GM23338 (cell line): ENCODE measurements around the gene CAT. TPM values are rescaled to one million over a fixed set of nuclear protein-coding genes. Genes with fewer than 3 reads are reported as not detected.

Source experiments
- ATAC-seq: fragments of 200-7000 bp; cut with Tn5 transposase; 3 replicates; pipeline ENCODE4 v1.9.1; 2020
- DNase-seq: peaks from one replicate; pipeline ENCODE4 v3.0.0-alpha.2; 2015; ENCODE audit warnings: low spot score
- H2AFZ ChIP-seq: fragments of 200-600 bp; sonication (generic); 2 replicates; pipeline ENCODE4 v1.8.0; 2016; ENCODE audit warnings: antibody characterized with exemption, mild to moderate bottlenecking, moderate library complexity
- H3F3A ChIP-seq: fragments of 200-600 bp; sonication (generic); replicated peaks from 2 replicates; pipeline ENCODE4 v1.8.0; 2017; ENCODE audit warnings: antibody characterized with exemption, mixed run types, low read depth
- H3K27ac ChIP-seq: fragments of 200-600 bp; sonication (generic); 2 replicates; pipeline ENCODE4 v1.6.1; 2016; ENCODE audit warnings: low read depth
- H3K27me3 ChIP-seq: fragments of 200-600 bp; sonication (generic); 2 replicates; pipeline ENCODE4 v1.8.0; 2016; ENCODE audit warnings: mild to moderate bottlenecking, mixed run types, moderate library complexity; ENCODE audit not compliant: insufficient read depth
- H3K36me3 ChIP-seq: fragments of 200-600 bp; sonication (generic); 2 replicates; pipeline ENCODE4 v1.8.0; 2016; ENCODE audit warnings: mild to moderate bottlenecking; ENCODE audit not compliant: insufficient read depth
- H3K4me1 ChIP-seq: fragments of 200-600 bp; sonication (generic); 2 replicates; pipeline ENCODE4 v1.8.0; 2016; ENCODE audit warnings: mild to moderate bottlenecking, moderate library complexity; ENCODE audit not compliant: insufficient read depth
- H3K4me2 ChIP-seq: fragments of 200-600 bp; sonication (generic); 2 replicates; pipeline ENCODE4 v1.7.1; 2017; ENCODE audit warnings: mixed run types
- H3K4me3 ChIP-seq: fragments of 200-600 bp; sonication (generic); 2 replicates; pipeline ENCODE4 v1.6.1; 2016; ENCODE audit warnings: mixed run types
- H3K79me2 ChIP-seq: fragments of 200-600 bp; sonication (generic); replicated peaks from 2 replicates; pipeline ENCODE4 v1.8.0; 2017; ENCODE audit warnings: mild to moderate bottlenecking; ENCODE audit not compliant: insufficient read depth
- H3K9me2 ChIP-seq: fragments of 200-600 bp; sonication (generic); 2 replicates; pipeline ENCODE4 v1.8.0; 2017; ENCODE audit not compliant: insufficient read depth
- H4K20me1 ChIP-seq: fragments of 200-600 bp; sonication (generic); replicated peaks from 2 replicates; pipeline ENCODE4 v1.8.0; 2017; ENCODE audit warnings: mild to moderate bottlenecking; ENCODE audit not compliant: insufficient read depth
- H3K27ac Mint-ChIP-seq: 2 replicates; pipeline ENCODE4 v1.8.0; 2020; ENCODE audit warnings: inconsistent platforms, mild to moderate bottlenecking, moderate library complexity, mixed read lengths
- H3K27me3 Mint-ChIP-seq: 3 replicates; pipeline ENCODE4 v1.8.0; 2022; ENCODE audit warnings: low read depth, mild to moderate bottlenecking, moderate library complexity, mixed read lengths, inconsistent platforms; ENCODE audit not compliant: insufficient read depth, poor library complexity
- H3K36me3 Mint-ChIP-seq: 3 replicates; pipeline ENCODE4 v1.8.0; 2021; ENCODE audit warnings: low read depth, mild to moderate bottlenecking, inconsistent platforms, moderate library complexity, mixed read lengths
- H3K4me1 Mint-ChIP-seq: 3 replicates; pipeline ENCODE4 v1.8.0; 2020; ENCODE audit warnings: mild to moderate bottlenecking, inconsistent platforms, mixed read lengths
- H3K4me3 Mint-ChIP-seq: 3 replicates; pipeline ENCODE4 v1.8.0; 2021; ENCODE audit warnings: moderate library complexity, mild to moderate bottlenecking, inconsistent platforms, mixed read lengths
- H3K9me3 Mint-ChIP-seq: 3 replicates; pipeline ENCODE4 v1.8.0; 2020; ENCODE audit warnings: moderate library complexity, mild to moderate bottlenecking, inconsistent platforms, mixed read lengths
- CREB1 ChIP-seq: fragments of 250-450 bp; sonication (Bioruptor Pico); IDR thresholded peaks from 2 replicates; pipeline ENCODE4 v1.5.0; 2020; ENCODE audit warnings: low read depth, mild to moderate bottlenecking, moderate library complexity
- EZH2 ChIP-seq: fragments of 200-600 bp; sonication (generic); IDR thresholded peaks from one replicate; pipeline ENCODE4 v1.8.0; 2017; ENCODE audit warnings: antibody characterized with exemption, mild to moderate bottlenecking, low read depth; ENCODE audit not compliant: unreplicated experiment
- NANOG ChIP-seq: IDR thresholded peaks from 2 replicates; pipeline ENCODE4 v1.6.1; 2016; ENCODE audit warnings: antibody characterized with exemption, borderline replicate concordance
- POLR2AphosphoS5 ChIP-seq: IDR thresholded peaks from 2 replicates; pipeline ENCODE4 v1.6.1; 2016; ENCODE audit warnings: antibody characterized with exemption, low read depth
- STAT1 ChIP-seq: IDR thresholded peaks from one replicate; pipeline ENCODE4 v1.6.1; 2016; ENCODE audit warnings: antibody characterized with exemption; ENCODE audit not compliant: unreplicated experiment
- ZNF331 ChIP-seq: fragments of 250-450 bp; sonication (Bioruptor Pico); IDR thresholded peaks from 2 replicates; pipeline ENCODE4 v1.5.0; 2020; ENCODE audit warnings: low read depth, mild to moderate bottlenecking, moderate library complexity
- polyA plus RNA-seq: library from polyadenylated mRNA; unstranded; fragments of >200 nt; fragmentation: Nextera tagmentation; extraction: Ambion mirVana; gene quantifications from 2 replicates; pipeline ENCODE4 v1.2.1, GENCODE V29; 2016
- small RNA-seq: library from RNA; depleted of rRNA; stranded (forward); fragments of <200 nt; gene quantifications from one replicate; pipeline ENCODE3, GENCODE V24; 2014; ENCODE audit warnings: low replicate concordance
- total RNA-seq: library from RNA; depleted of rRNA; stranded (reverse); fragments of >200 nt; shearing (Covaris generic); gene quantifications from 2 replicates; pipeline ENCODE4 v1.2.3, GENCODE V29; 2014; rRNA removed
- TF ChIP-seq, protein P1 (sequence below), 2 experiments: fragments of 200-600 bp in 1 of 2; sonication (generic) in 1 of 2; conservative IDR thresholded peaks; 2 replicates each; pipeline versions ENCODE4 v1.5.1 to v1.6.1; 2016 to 2017; ENCODE audit warnings: antibody characterized with exemption in 2 of 2, low read depth in 2 of 2, mild to moderate bottlenecking in 2 of 2, moderate library complexity in 1 of 2

Gene CAT
- total and polyA plus RNA-seq, 2 experiments from 2014 or later, result 15.9 to 24.0 TPM

DNA sequence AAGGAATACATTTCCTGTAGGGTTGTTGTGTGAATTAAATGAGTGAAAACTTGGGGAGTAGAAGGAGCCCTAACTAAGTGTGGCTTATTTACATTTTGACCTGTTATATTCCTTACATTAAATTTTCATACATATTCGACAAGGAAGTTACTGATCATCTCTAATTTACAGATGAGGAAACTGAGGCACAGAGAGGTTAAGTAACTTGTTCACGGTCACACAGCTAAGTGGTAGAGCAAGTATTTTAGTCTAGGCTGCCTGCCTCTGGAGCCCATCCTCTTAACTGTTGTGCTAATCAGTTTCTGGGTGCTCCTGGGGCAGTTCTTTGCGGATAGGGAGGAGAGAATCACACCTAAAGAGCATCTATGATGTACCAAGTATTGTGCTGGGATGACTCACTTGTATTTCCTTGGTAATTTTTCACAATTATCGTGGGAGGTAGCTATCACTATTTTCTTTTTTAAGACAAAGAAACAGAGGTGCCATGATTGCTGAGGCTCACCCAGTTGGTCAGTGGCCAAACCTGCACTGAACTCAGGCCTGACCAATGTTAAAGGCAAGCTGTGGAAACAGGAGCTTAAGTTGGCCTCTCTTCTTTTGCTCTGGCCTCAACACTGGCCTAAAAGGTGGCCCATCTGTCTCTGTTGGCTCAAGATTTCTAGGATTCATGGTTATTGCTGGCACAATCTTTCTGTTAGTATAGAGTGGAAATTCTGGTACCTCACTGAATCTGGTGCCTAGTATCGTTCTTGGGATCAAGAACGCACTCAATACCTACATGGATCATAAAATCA lies 77.7 kb downstream of the CAT start (continued):
- TF ChIP-seq STAT1 (no peak), NANOG (no peak), EZH2 (no peak), ZNF331 (CRISPR knock-in tag) (no peak)

DNA sequence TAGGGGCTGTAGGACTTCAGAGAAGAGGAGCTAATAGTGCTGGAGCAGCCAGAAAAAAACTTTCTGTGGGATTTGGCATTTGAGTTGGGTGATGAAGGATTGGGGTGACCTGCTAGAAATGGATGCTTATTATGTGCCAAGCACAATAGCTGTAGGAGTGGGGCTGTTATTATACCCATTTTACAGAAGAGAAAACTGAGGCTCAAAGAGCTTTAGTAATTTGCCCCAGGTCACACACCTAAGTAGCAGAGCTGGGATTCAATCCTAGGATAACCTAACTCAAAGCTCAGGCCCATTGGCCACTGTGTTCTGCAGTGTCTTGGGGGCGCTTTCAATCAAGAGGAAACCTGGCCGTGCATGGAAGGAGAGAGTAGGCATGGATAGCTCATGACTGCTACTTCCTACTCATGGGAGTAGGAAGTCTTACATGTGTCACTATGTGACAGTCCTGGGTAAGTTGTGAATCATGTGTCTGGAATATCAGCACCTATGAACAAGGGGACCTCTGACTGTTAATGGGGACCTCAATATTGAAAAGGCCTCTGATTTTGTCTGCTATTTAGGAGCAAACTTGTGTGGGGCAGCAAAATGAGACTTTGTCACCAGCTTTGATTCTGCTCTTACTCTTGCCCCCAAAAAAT lies 81.0 kb downstream of the CAT start:
- Histone ChIP-seq H3F3A (no peaks in the 10 kb centered on the region), H4K20me1 (no peaks in the 10 kb centered on the region), H3K4me1 (no peaks in the 10 kb centered on the region), H3K27me3 (no peaks in the 10 kb centered on the region), H2AFZ (no peak overlapping the region), H3K9me2 (no peaks in the 10 kb centered on the region), H3K4me3 (no peak overlapping the region), H3K79me2 (no peaks in the 10 kb centered on the region), H3K36me3 (no peaks in the 10 kb centered on the region), H3K4me2 (no peak overlapping the region), H3K27ac (no peak overlapping the region)
- Mint-ChIP-seq H3K4me1 (no peaks in the 10 kb centered on the region), H3K27me3 (no peaks in the 10 kb centered on the region), H3K36me3 (no peaks in the 10 kb centered on the region), H3K27ac (no peak overlapping the region), H3K4me3 (no peak overlapping the region), H3K9me3 (no peaks in the 10 kb centered on the region)
- ATAC-seq (no peak), DNase-seq (no peak)
- TF ChIP-seq, protein P1, sequence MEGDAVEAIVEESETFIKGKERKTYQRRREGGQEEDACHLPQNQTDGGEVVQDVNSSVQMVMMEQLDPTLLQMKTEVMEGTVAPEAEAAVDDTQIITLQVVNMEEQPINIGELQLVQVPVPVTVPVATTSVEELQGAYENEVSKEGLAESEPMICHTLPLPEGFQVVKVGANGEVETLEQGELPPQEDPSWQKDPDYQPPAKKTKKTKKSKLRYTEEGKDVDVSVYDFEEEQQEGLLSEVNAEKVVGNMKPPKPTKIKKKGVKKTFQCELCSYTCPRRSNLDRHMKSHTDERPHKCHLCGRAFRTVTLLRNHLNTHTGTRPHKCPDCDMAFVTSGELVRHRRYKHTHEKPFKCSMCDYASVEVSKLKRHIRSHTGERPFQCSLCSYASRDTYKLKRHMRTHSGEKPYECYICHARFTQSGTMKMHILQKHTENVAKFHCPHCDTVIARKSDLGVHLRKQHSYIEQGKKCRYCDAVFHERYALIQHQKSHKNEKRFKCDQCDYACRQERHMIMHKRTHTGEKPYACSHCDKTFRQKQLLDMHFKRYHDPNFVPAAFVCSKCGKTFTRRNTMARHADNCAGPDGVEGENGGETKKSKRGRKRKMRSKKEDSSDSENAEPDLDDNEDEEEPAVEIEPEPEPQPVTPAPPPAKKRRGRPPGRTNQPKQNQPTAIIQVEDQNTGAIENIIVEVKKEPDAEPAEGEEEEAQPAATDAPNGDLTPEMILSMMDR (conservative IDR thresholded peaks at IDR 0.05; ENCODE audit: low read depth in 2 of 2), result no peak

DNA sequence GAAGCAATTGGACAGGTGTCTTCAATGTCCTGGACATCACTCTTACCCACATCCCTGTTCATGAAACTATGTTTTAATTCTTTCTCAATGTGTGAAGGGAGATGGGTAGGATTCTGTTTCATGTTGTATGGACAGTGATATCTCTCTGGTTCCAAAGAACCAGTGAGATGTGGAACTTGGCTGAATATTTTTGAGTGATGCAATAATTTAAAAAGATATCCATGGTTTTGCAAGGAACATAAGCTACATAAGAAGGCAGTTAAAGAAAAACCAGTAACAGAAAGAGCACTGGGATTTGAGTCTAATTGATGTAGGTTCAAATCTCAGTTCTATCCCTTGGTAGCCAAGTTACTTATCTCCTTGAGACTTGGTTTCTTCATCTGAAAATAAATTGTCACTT lies 82.5 kb downstream of the CAT start:
- TF ChIP-seq POLR2AphosphoS5, result no peak
- TF ChIP-seq CREB1 (CRISPR knock-in tag), result no peak
- DNase-seq, result no peak
- no peaks in the 10 kb centered on the region for H3K36me3 Mint-ChIP-seq
- H3K4me3 ChIP-seq, result no peak overlapping the region
- no peak overlapping the region for H3K27ac ChIP-seq
- no peak overlapping the region for H3K4me3 Mint-ChIP-seq
- no peaks in the 10 kb centered on the region for H3K4me1 Mint-ChIP-seq
- no peaks in the 10 kb centered on the region for H4K20me1 ChIP-seq
- no peaks in the 10 kb centered on the region for H3K27me3 ChIP-seq
- H2AFZ ChIP-seq, result no peak overlapping the region
- H3F3A ChIP-seq, result no peaks in the 10 kb centered on the region
- no peaks in the 10 kb centered on the region for H3K27me3 Mint-ChIP-seq
- no peaks in the 10 kb centered on the region for H3K9me2 ChIP-seq
- no peaks in the 10 kb centered on the region for H3K79me2 ChIP-seq
- no peak for ATAC-seq
- no peaks in the 10 kb centered on the region for H3K4me1 ChIP-seq
- H3K36me3 ChIP-seq, result no peaks in the 10 kb centered on the region
- no peak overlapping the region for H3K4me2 ChIP-seq
- H3K27ac Mint-ChIP-seq, result no peak overlapping the region
- H3K9me3 Mint-ChIP-seq, result no peaks in the 10 kb centered on the region

Small RNAs within 50 kb of the gene (small RNA-seq; reads per million reads assigned to genes)
- gene AL035079.1, result not detected

Other genes starting within 250 kb of the CAT start
- gene ABTB2, start 80.9 kb upstream of the CAT start, total RNA-seq, result 9.9 and 12.1 TPM in 2 replicates
- 2.6 and 3.1 TPM in 2 replicates for gene ABTB2, start 80.9 kb upstream of the CAT start, polyA plus RNA-seq
- gene ELF5, start 74.9 kb downstream of the CAT start, total RNA-seq, result not detected in 2 replicates
- gene ELF5, start 74.9 kb downstream of the CAT start, polyA plus RNA-seq, result not detected in 2 replicates
- not detected in 2 replicates for gene EHF, start 182.2 kb downstream of the CAT start, total RNA-seq
- not detected in 2 replicates for gene EHF, start 182.2 kb downstream of the CAT start, polyA plus RNA-seq